ENCODE data around the gene OCA2.

Gene OCA2

DNA sequence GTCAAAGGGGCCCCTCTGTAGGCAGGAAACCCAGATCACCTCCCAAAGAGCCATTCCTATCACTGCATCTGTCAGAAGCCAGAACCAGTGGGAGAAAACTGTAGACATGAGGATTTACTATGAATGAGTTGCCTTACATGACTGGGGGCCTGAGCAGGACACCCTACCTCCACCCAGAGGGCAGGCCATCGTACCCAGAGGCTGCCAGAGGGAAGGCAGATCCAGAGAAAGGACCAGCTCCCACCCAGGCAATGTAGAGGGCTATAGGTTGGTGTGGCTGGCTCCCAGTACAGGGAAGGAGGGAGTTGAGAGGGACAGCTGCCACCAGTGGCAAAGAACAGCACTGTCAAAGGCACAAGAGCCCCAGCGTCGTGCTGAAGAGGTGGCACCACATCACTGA lies 233.2 kb downstream of the OCA2 start:
- TF ChIP-seq RAD21 (IDR thresholded peaks at IDR 0.05; ENCODE audit: low read depth), result no peak
- TF ChIP-seq FOXM1 (IDR thresholded peaks at IDR 0.05; ENCODE audit: borderline replicate concordance, low read depth), result no peak
- no peak for TF ChIP-seq EGR1 (IDR thresholded peaks at IDR 0.05)
- TF ChIP-seq, protein P1, sequence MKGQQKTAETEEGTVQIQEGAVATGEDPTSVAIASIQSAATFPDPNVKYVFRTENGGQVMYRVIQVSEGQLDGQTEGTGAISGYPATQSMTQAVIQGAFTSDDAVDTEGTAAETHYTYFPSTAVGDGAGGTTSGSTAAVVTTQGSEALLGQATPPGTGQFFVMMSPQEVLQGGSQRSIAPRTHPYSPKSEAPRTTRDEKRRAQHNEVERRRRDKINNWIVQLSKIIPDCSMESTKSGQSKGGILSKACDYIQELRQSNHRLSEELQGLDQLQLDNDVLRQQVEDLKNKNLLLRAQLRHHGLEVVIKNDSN (IDR thresholded peaks at IDR 0.05), result no peak
- TF ChIP-seq TCF12 (IDR thresholded peaks at IDR 0.05; ENCODE audit: low read depth), result no peak

- no peak for TF ChIP-seq CREB1 (IDR thresholded peaks at IDR 0.05; ENCODE audit: low read depth)
- TF ChIP-seq TAF1 (IDR thresholded peaks at IDR 0.05; ENCODE audit: low read depth), result no peak
- no peak for TF ChIP-seq REST (IDR thresholded peaks at IDR 0.05; ENCODE audit: low read depth)
- TF ChIP-seq ZBTB7A (IDR thresholded peaks at IDR 0.05; ENCODE audit: low read depth), result no peak
- no peak for TF ChIP-seq TCF12 (IDR thresholded peaks at IDR 0.05; ENCODE audit: low read depth)
- TF ChIP-seq EP300 (IDR thresholded peaks at IDR 0.05; ENCODE audit: borderline replicate concordance), result no peak
These were observed 233.7 kb downstream of the OCA2 start for GRCh38 chr15:27865323-27865922.

DNA sequence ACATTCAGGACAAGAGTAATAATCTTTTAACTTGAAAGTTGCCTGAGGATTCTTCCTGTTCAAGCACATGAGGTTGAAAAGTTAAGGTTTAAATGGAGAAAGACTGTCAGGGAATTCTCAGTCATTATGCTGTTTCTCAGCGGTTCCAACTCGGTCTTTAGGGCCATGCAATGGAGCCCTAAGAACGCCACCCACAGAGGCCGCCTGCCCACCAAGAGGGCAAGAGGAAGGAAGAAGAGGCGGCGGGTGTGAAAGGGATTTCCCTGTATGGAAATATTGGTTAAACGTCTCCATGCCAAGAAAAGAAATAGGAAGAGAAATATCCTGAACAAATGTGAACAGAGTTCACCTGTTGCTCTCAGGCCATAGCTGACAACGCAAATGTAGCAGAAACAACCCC lies 234.4 kb downstream of the OCA2 start:
- TF ChIP-seq REST (IDR thresholded peaks at IDR 0.05; ENCODE audit: low read depth) (no peak), TCF12 (IDR thresholded peaks at IDR 0.05; ENCODE audit: low read depth) (no peak), NFIC (IDR thresholded peaks at IDR 0.05) (no peak), FOXM1 (IDR thresholded peaks at IDR 0.05; ENCODE audit: borderline replicate concordance, low read depth) (no peak), YY1 (IDR thresholded peaks at IDR 0.05; ENCODE audit: low read depth) (no peak), CREB1 (IDR thresholded peaks at IDR 0.05; ENCODE audit: low read depth) (no peak), ZBTB7A (IDR thresholded peaks at IDR 0.05; ENCODE audit: low read depth) (no peak), CEBPB (IDR thresholded peaks at IDR 0.05) (no peak)
- TF ChIP-seq, protein P2, sequence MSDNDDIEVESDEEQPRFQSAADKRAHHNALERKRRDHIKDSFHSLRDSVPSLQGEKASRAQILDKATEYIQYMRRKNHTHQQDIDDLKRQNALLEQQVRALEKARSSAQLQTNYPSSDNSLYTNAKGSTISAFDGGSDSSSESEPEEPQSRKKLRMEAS (IDR thresholded peaks at IDR 0.05), result no peak
- TF ChIP-seq, protein P1 (IDR thresholded peaks at IDR 0.05), result no peak

DNA sequence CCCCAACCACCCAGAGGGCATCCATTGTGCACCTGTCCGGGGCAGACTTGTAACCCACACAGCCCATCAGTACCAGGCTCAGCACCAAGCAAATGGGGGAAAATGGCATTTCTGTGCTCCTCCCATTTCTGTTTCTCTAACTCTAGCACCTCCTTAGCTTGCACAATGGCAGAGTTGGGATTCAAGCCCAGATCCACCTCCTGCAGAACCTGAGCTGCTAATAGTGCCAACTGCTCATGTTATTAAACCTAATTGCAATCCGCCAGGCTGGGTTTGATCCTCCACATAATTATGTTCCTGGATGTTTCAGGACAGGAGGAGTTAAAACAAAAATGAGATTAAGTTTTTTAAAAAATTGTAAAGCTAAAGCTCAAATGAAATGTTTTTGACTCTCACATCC lies 235.0 kb downstream of the OCA2 start:
- no peak for TF ChIP-seq TAF1 (IDR thresholded peaks at IDR 0.05; ENCODE audit: low read depth)
- no peak for TF ChIP-seq CEBPB (IDR thresholded peaks at IDR 0.05)
- no peak for TF ChIP-seq EGR1 (IDR thresholded peaks at IDR 0.05)
- TF ChIP-seq RAD21 (IDR thresholded peaks at IDR 0.05; ENCODE audit: low read depth), result no peak
- no peak for TF ChIP-seq YY1 (IDR thresholded peaks at IDR 0.05; ENCODE audit: low read depth)
- TF ChIP-seq EP300 (IDR thresholded peaks at IDR 0.05; ENCODE audit: borderline replicate concordance), result no peak
- no peak for TF ChIP-seq FOXM1 (IDR thresholded peaks at IDR 0.05; ENCODE audit: borderline replicate concordance, low read depth)
- TF ChIP-seq CREB1 (IDR thresholded peaks at IDR 0.05; ENCODE audit: low read depth), result no peak
- TF ChIP-seq, protein P2 (IDR thresholded peaks at IDR 0.05), result no peak
- no peak for TF ChIP-seq ZBTB7A (IDR thresholded peaks at IDR 0.05; ENCODE audit: low read depth)
- TF ChIP-seq, protein P1 (IDR thresholded peaks at IDR 0.05), result no peak
- TF ChIP-seq TCF12 (IDR thresholded peaks at IDR 0.05; ENCODE audit: low read depth), result no peak
- no peak for TF ChIP-seq NFIC (IDR thresholded peaks at IDR 0.05)
- TF ChIP-seq TEAD4 (IDR thresholded peaks at IDR 0.05), result no peak

DNA sequence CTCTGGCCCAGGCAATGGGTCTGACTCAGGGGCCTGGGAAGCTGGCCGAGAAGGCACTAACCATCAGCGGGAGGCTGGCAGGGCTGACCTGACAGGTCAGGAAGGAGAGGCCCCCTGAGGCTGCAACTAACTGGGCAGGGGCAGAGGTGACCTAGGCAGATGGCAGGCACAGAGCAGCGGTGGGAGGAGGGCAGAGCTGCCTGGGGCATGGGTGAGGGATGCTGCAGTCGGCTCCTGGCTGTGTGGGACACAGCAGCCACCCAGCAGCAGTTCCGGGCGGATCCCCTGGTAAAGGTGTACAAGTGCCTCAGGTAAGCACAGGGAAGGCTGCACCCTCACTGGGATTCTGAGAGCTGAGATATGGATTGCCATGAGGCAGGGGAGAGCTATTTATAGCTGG lies 236.1 kb downstream of the OCA2 start:
- TF ChIP-seq TCF12 (IDR thresholded peaks at IDR 0.05; ENCODE audit: low read depth) (no peak), RAD21 (IDR thresholded peaks at IDR 0.05; ENCODE audit: low read depth) (no peak), NFIC (IDR thresholded peaks at IDR 0.05) (no peak), CREB1 (IDR thresholded peaks at IDR 0.05; ENCODE audit: low read depth) (no peak), TEAD4 (IDR thresholded peaks at IDR 0.05) (no peak), FOXM1 (IDR thresholded peaks at IDR 0.05; ENCODE audit: borderline replicate concordance, low read depth) (no peak)
- TF ChIP-seq, protein P2 (IDR thresholded peaks at IDR 0.05), result no peak

DNA sequence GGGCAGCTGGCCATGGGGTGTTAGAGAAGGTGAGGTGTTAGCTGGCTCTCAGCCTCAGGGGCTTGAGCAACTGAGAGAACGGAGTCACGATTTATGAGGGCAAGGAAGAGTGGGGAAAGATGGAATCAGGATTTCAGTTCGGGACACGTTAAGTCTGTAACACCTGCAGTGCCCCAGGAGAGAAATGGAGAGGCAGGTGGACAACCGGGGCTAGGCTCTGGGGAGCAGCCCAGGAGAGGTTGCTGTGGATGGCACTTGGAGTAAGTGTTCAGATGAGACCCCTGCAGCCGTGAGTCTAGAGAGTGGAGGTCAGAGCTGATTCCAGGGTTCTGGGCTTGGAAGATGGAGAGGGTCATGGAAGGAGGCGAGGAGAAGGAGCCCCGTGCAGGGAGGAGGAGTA lies 237.9 kb downstream of the OCA2 start:
- TF ChIP-seq CEBPB (IDR thresholded peaks at IDR 0.05) (no peak), ZBTB7A (IDR thresholded peaks at IDR 0.05; ENCODE audit: low read depth) (no peak), TCF12 (IDR thresholded peaks at IDR 0.05; ENCODE audit: low read depth) (no peak), TAF1 (IDR thresholded peaks at IDR 0.05; ENCODE audit: low read depth) (no peak), YY1 (IDR thresholded peaks at IDR 0.05; ENCODE audit: low read depth) (no peak), REST (IDR thresholded peaks at IDR 0.05; ENCODE audit: low read depth) (no peak), RAD21 (IDR thresholded peaks at IDR 0.05; ENCODE audit: low read depth) (no peak), FOXM1 (IDR thresholded peaks at IDR 0.05; ENCODE audit: borderline replicate concordance, low read depth) (no peak), EGR1 (IDR thresholded peaks at IDR 0.05) (no peak), NFIC (IDR thresholded peaks at IDR 0.05) (no peak), CREB1 (IDR thresholded peaks at IDR 0.05; ENCODE audit: low read depth) (no peak), TEAD4 (IDR thresholded peaks at IDR 0.05) (no peak), EP300 (IDR thresholded peaks at IDR 0.05; ENCODE audit: borderline replicate concordance) (no peak)
- TF ChIP-seq, protein P1 (IDR thresholded peaks at IDR 0.05), result no peak
- TF ChIP-seq, protein P2 (IDR thresholded peaks at IDR 0.05), result no peak
